D341Med (cell line): ENCODE measurements around the gene ADGRD1.

Source experiments
- DNase-seq: peaks from one replicate; pipeline ENCODE4 v3.0.0; 2012; ENCODE audit warnings: low spot score

Gene ADGRD1

GRCh38 chr12:131135786-131136538, 182.3 kb downstream of the ADGRD1 start:
- DNase-seq, result no peak

GRCh38 chr12:131136539-131136872, 182.8 kb downstream of the ADGRD1 start:
- DNase-seq, result no peak

GRCh38 chr12:131137009-131137835, 183.5 kb downstream of the ADGRD1 start:
- no peak for DNase-seq

GRCh38 chr12:131137836-131138637, 184.3 kb downstream of the ADGRD1 start:
- DNase-seq, result no peak

- no peak for DNase-seq
Measured at GRCh38 chr12:131138638-131139362, 185.1 kb downstream of the ADGRD1 start.

- no peak for DNase-seq
Measured at GRCh38 chr12:131139363-131140068, 185.8 kb downstream of the ADGRD1 start.

GRCh38 chr12:131140069-131140435, 186.3 kb downstream of the ADGRD1 start:
- no peak for DNase-seq

- DNase-seq, result no peak
Measured at GRCh38 chr12:131140697-131141096, 187.0 kb downstream of the ADGRD1 start.

- no peak for DNase-seq
Measured at GRCh38 chr12:131141514-131141913, 187.8 kb downstream of the ADGRD1 start.

GRCh38 chr12:131142891-131143657, 189.4 kb downstream of the ADGRD1 start:
- DNase-seq, result no peak

GRCh38 chr12:131146173-131146675, 192.5 kb downstream of the ADGRD1 start:
- no peak for DNase-seq

- DNase-seq, result no peak
Measured at GRCh38 chr12:131147293-131147692, 193.6 kb downstream of the ADGRD1 start.

GRCh38 chr12:131147894-131148293, 194.2 kb downstream of the ADGRD1 start:
- no peak for DNase-seq

GRCh38 chr12:131151558-131152345, 198.0 kb downstream of the ADGRD1 start:
- DNase-seq, result no peak

- DNase-seq, result no peak
Measured at GRCh38 chr12:131152587-131152986, 198.9 kb downstream of the ADGRD1 start.

GRCh38 chr12:131153016-131153415, 199.3 kb downstream of the ADGRD1 start:
- DNase-seq, result no peak

GRCh38 chr12:131153956-131154355, 200.2 kb downstream of the ADGRD1 start:
- no peak for DNase-seq

- DNase-seq, result no peak
Measured at GRCh38 chr12:131155131-131155530, 201.4 kb downstream of the ADGRD1 start.

- DNase-seq, result no peak
Measured at GRCh38 chr12:131157743-131158142, 204.0 kb downstream of the ADGRD1 start.

GRCh38 chr12:131159660-131160059, 206.0 kb downstream of the ADGRD1 start:
- no peak for DNase-seq
